BJ (cell line): ENCODE measurements around the gene KDM8. TPM values are rescaled to one million over a fixed set of nuclear protein-coding genes. Genes with fewer than 3 reads are reported as not detected.

ENCODE experiments used
- CTCF ChIA-PET: fragments of 350-600 bp; formaldehyde crosslinking; extraction: SDS; loops from one replicate; lab custom pipeline; 2021; ENCODE audit warnings: antibody characterized with exemption, inconsistent platforms; lab: Yijun Ruan, JAX
- POLR2A ChIA-PET: fragments of 300-600 bp; sonication (Branson Sonifier 250); formaldehyde crosslinking; extraction: SDS; loops from one replicate; lab custom pipeline; 2021; ENCODE audit warnings: antibody characterized with exemption; lab: Charles Lee
- DNase-seq: peaks from one replicate; pipeline ENCODE4 v3.0.0-alpha.2; 2011; ENCODE audit warnings: low read depth
- H3K27me3 ChIP-seq: 2 replicates; pipeline ENCODE4 v1.6.0; 2011; ENCODE audit warnings: low read length; ENCODE audit not compliant: control insufficient read depth, insufficient read depth
- H3K36me3 ChIP-seq: 2 replicates; pipeline ENCODE4 v1.5.1; 2011; ENCODE audit warnings: low read length; ENCODE audit not compliant: control insufficient read depth, insufficient read depth
- H3K4me3 ChIP-seq: 2 replicates; pipeline ENCODE4 v1.5.1; 2011; ENCODE audit warnings: low read depth, mild to moderate bottlenecking, control low read depth, low read length
- polyA plus RNA-seq: library from polyadenylated mRNA; depleted of rRNA; stranded (reverse); fragments of >200 nt; gene quantifications from 2 replicates; pipeline ENCODE4 v1.2.3, GENCODE V29; 2011; rRNA removed
- TF ChIP-seq, protein P1 (sequence below): IDR thresholded peaks from 2 replicates; pipeline ENCODE4 v1.5.1; 2011; ENCODE audit warnings: low read depth, mild to moderate bottlenecking, control low read depth, inconsistent platforms, low read length, moderate library complexity; ENCODE audit not compliant: insufficient read depth

The KDM8 gene
- polyA plus RNA-seq, 1 experiment = 3.7 TPM

DNA sequence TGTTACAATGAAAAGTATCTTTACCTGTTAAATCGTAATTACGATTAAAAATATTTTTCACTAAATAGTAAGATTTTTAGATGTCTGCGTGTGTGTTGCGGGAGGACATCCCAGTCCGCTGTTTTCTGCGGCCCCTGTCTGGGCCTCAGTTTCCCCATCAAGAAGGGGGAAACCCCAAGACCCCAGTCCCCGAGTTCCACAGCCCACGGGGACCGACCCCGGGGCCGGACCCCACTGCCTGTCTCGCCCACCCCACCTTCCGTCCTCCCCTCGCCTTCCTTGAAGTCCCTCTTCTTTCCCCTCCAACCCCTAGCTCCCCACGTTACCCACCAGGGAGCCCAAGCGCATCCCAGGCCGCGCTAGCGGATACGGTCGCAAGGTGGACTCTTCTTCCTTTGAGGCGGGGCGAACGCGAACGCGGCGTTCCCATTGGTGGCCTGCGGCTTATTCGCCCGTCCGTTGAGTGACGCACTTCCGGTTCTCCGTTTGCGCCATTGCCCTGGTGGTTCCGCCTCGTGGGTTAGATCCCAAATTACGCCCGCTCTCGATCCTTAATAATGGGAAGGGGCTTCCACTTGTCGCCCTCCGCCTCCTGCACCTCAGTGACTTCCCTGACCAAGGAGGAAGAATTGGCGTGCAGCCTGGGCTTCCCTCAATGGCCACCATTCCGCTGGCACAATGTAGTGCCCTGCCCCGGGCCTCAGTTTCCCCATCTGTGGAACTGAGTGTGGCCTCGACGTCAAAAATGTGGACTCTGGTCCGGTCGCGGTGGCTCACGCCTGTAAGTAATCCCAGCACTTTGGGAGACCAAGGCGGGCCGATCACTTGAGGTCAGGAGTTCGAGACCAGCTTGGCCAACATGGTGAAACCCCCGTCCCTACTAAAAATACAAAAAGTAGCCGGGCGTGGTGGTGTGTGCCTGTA, 65.3 kb downstream of the KDM8 start, which contains the start of gene NSMCE1:
Gene NSMCE1, minus strand, starts transcription at position 397 of the 924 bp plus-strand sequence. CDS start 11,202 bp downstream, outside the sequence.
- no peaks in the 10 kb centered on the region for H3K27me3 ChIP-seq
- POLR2A ChIA-PET = interaction anchor here (0.6 to 0.7 kb wide), 2 partner anchors 45 to 97 kb away, joined by 3 to 23 read pairs; no protein-coding TSS in a partner anchor
- TF ChIP-seq, protein P1, sequence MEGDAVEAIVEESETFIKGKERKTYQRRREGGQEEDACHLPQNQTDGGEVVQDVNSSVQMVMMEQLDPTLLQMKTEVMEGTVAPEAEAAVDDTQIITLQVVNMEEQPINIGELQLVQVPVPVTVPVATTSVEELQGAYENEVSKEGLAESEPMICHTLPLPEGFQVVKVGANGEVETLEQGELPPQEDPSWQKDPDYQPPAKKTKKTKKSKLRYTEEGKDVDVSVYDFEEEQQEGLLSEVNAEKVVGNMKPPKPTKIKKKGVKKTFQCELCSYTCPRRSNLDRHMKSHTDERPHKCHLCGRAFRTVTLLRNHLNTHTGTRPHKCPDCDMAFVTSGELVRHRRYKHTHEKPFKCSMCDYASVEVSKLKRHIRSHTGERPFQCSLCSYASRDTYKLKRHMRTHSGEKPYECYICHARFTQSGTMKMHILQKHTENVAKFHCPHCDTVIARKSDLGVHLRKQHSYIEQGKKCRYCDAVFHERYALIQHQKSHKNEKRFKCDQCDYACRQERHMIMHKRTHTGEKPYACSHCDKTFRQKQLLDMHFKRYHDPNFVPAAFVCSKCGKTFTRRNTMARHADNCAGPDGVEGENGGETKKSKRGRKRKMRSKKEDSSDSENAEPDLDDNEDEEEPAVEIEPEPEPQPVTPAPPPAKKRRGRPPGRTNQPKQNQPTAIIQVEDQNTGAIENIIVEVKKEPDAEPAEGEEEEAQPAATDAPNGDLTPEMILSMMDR = peak; percentile 43
- CTCF ChIA-PET = interaction anchor here (1.2 kb wide), 1 partner anchor 34 kb away, joined by 3 read pairs; no protein-coding TSS in a partner anchor
- H3K36me3 ChIP-seq = no peaks in the 10 kb centered on the region
- peak within 1 kb of the TSS; percentile 95 for H3K4me3 ChIP-seq
- peak; percentile 66 for DNase-seq

DNA sequence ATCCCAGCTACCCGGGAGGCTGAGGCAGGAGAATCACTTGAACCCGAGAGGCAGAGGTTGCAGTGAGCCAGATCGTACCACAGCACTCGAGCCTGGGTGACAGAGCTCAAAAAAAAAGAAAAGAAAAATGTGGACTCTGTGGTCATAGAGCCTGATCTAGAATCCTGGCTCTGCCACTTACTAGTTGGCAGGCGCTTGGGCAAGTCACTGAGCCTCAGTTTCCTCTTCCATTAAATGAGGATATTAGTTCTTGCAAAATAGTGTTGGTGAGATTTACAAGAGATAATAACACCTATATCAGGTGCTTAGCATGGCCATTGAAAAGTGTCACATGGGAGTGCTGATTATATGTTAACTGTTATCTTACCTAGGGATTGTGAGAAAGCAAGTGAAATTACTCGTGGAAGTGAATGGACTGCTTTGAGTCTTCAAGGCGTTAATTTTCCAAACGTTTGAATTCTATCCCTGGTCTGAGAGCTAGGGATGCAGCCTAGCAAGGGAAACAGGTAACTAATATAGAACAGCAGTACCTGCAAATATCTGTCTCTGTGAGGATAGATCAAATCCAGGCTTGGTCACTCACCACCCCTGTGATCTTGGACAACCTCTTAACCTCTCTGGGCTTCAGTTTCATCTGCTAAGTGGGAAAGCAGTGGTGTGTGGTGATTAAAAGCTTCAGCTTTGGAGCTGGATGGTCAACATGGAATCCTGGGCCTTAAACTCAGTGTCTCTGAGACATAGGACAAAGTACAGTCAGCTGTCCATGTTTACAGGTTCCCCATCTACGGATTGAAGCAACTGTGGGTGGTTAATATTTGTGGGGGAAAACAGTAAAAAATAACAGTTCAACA, 66.2 kb downstream of the KDM8 start:
- TF ChIP-seq, protein P1 = no peak
- H3K4me3 ChIP-seq = peak overlapping the region; percentile 95
- no peaks in the 10 kb centered on the region for H3K27me3 ChIP-seq
- no peak for DNase-seq
- POLR2A ChIA-PET = no interaction called here
- CTCF ChIA-PET = interaction anchor here (1.2 kb wide), 1 partner anchor 35 kb away, joined by 3 read pairs; no protein-coding TSS in a partner anchor
- H3K36me3 ChIP-seq = no peaks in the 10 kb centered on the region

DNA sequence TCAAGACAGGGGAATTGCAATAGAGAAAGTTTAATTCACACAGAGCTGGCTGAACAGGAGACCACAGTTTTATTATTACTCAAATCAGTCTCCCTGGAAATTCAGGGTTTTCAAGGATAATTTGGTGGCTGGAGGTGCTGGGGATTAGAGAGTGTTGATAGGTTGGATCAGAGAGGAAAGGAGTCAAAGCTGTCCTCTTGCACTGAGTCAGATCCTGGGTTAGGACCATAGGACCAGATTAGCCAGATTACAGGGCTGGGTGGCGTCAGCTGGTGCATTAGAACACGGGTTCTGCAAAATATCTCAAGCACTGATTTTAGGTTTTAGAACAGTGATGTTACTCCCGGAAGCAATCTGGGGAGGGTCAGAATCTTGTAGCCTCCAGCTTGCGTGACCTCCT, 67.0 kb downstream of the KDM8 start:
- DNase-seq = no peak
- Histone ChIP-seq H3K4me3 (no peak overlapping the region), H3K27me3 (no peaks in the 10 kb centered on the region), H3K36me3 (no peaks in the 10 kb centered on the region)
- ChIA-PET CTCF (interaction anchor here (1.1 kb wide), 1 partner anchor 36 kb away, joined by 5 read pairs; no protein-coding TSS in a partner anchor), POLR2A (no interaction called here)
- TF ChIP-seq, protein P1 = no peak

Other genes with a start within 250 kb of the KDM8 start
- gene C16orf82, start 136.6 kb upstream of the KDM8 start, polyA plus RNA-seq = not detected in 2 replicates
- gene NSMCE1, start 65.2 kb downstream of the KDM8 start, polyA plus RNA-seq = 31.7 and 34.3 TPM in 2 replicates
- 17.3 and 25.4 TPM in 2 replicates for gene IL4R, start 110.4 kb downstream of the KDM8 start, polyA plus RNA-seq
- gene IL21R, start 198.6 kb downstream of the KDM8 start, polyA plus RNA-seq = 0.33 and 0.58 TPM in 2 replicates